HG03139 (cell line): ENCODE measurements around the gene UBXN10.

Source experiments
- ATAC-seq: cut with Tn5 transposase; IDR thresholded peaks from one replicate; pipeline ENCODE4 v1.9.1; 2021; ENCODE audit not compliant: unreplicated experiment

UBXN10 gene

DNA sequence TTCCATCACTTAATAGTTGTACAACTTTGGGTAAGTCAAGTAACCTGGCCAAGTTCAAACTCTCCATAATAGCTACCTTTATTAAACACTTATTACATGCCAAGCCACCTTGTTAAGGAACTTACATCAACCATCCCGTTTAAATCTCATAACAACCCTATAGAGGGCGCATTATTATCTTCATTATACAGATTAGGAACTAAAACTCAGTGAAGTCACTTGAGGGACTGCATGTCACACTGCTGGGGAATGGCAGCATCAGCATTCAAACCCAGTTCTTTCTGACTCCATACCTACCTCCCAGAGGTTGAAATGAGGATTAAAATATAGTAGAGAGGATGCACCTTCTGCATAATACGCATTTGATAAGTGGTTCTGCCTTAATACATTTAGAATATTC, 47.5 kb downstream of the UBXN10 start:
- ATAC-seq = no peak

- no peak for ATAC-seq
Observed at GRCh38 chr1:20233866-20234265, 48.0 kb downstream of the UBXN10 start.

DNA sequence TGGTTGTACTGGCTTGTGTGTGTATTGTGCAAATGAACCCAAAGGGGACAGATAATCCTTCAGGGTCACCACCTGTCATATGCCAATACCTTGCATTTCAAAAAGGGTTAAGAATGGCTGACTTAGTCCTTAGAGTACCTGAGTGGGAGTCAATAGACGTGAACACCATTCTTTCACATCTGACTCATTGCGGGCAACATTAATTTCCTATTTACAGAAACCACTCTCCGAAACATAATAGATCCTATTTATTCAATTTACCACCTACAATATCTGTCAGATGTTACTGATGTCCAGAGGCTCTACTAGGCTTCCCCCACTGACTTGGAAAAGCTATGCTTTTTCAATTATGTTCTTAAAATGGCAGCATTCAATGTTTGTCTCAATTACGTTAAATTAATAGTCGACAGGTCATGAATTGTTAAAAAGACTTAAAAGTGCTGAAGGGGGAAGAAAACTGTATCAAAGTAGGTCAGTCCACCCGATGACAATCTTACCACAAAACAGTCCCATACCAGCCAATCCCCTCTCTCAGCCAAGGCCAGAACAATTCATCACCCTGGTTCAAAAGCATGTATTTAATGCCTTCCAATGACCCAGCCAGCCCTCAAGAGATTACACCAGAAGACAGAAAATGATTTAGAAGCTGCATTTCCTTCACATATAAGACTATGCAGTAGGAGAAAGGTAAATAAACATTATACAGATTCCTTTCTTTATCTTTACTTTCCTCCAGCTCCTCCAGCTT, 49.1 kb downstream of the UBXN10 start:
- no peak for ATAC-seq

DNA sequence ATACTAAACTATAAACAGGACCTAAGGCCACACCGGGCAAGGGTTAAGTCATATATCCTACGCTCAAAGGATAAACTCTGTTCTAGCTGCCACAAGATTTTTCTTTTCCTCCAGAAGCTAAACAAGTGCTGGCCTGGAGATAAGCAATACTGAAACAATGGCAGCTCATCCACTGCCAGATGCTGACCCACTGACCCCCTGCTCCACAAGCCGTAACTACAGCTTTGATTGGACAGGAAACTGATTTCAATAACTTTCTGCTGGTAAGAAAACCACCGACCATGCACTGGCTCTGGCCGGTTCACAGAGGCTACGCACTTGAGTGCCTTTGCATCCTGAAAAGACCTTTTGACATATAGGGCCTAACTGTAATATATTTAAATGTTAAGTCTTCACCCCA, 51.8 kb downstream of the UBXN10 start:
- ATAC-seq = no peak

- no peak for ATAC-seq
Observed at GRCh38 chr1:20240012-20240411, 54.1 kb downstream of the UBXN10 start.

GRCh38 chr1:20242890-20243479, 57.1 kb downstream of the UBXN10 start:
- no peak for ATAC-seq
